ENCODE results near the gene ING4.

ING4 gene

GRCh38 chr12:6653987-6654386 lies 8.9 kb downstream of the ING4 start:
- ATAC-seq = no peak
- TF ChIP-seq PPARA (CRISPR knock-in tag; IDR thresholded peaks at IDR 0.05; ENCODE audit: borderline replicate concordance) = no peak
- no peak for TF ChIP-seq TOX (CRISPR knock-in tag; IDR thresholded peaks at IDR 0.05; ENCODE audit: borderline replicate concordance)
- no peak for TF ChIP-seq OSR1 (CRISPR knock-in tag; IDR thresholded peaks at IDR 0.05)
- TF ChIP-seq CREB5 (CRISPR knock-in tag; IDR thresholded peaks at IDR 0.05; ENCODE audit: low read depth) = no peak
- TF ChIP-seq RARB (CRISPR knock-in tag; IDR thresholded peaks at IDR 0.05) = no peak
- no peak for TF ChIP-seq ZNF8 (CRISPR knock-in tag; IDR thresholded peaks at IDR 0.05)
- TF ChIP-seq SNAI2 (CRISPR knock-in tag; IDR thresholded peaks at IDR 0.05) = no peak
- no peak for TF ChIP-seq ARNTL (CRISPR knock-in tag; IDR thresholded peaks at IDR 0.05; ENCODE audit: borderline replicate concordance, low read depth)
- no peak for TF ChIP-seq TCF4 (CRISPR knock-in tag; IDR thresholded peaks at IDR 0.05; ENCODE audit: borderline replicate concordance)
- no peak for TF ChIP-seq ZNF70 (CRISPR knock-in tag; IDR thresholded peaks at IDR 0.05)
- TF ChIP-seq ISL1 (CRISPR knock-in tag; IDR thresholded peaks at IDR 0.05) = no peak

- TF ChIP-seq PPARA (CRISPR knock-in tag; IDR thresholded peaks at IDR 0.05; ENCODE audit: borderline replicate concordance) (no peak), ESRRG (CRISPR knock-in tag; IDR thresholded peaks at IDR 0.05) (no peak), TSHZ2 (CRISPR knock-in tag; IDR thresholded peaks at IDR 0.05) (no peak), POU6F1 (CRISPR knock-in tag; IDR thresholded peaks at IDR 0.05; ENCODE audit: borderline replicate concordance, low read depth) (no peak), ZNF565 (CRISPR knock-in tag; conservative IDR thresholded peaks at IDR 0.05; ENCODE audit: low read depth) (no peak), ZC3H10 (CRISPR knock-in tag; IDR thresholded peaks at IDR 0.05) (no peak), ZNF70 (CRISPR knock-in tag; IDR thresholded peaks at IDR 0.05) (no peak)
- no peak; the same call in 2 of the 3 replicates for ATAC-seq
Measured at GRCh38 chr12:6653342-6653741, 9.6 kb downstream of the ING4 start.

GRCh38 chr12:6652391-6652790 lies 10.5 kb downstream of the ING4 start:
- ATAC-seq = no peak
- no peak for TF ChIP-seq ZFP3 (CRISPR knock-in tag; IDR thresholded peaks at IDR 0.05)
- no peak for TF ChIP-seq POU6F1 (CRISPR knock-in tag; IDR thresholded peaks at IDR 0.05; ENCODE audit: borderline replicate concordance, low read depth)
- TF ChIP-seq ZFP30 (CRISPR knock-in tag; IDR thresholded peaks at IDR 0.05) = no peak
- no peak for TF ChIP-seq TOX (CRISPR knock-in tag; IDR thresholded peaks at IDR 0.05; ENCODE audit: borderline replicate concordance)
- TF ChIP-seq SNAI2 (CRISPR knock-in tag; IDR thresholded peaks at IDR 0.05) = no peak
- TF ChIP-seq CSDC2 (CRISPR knock-in tag; IDR thresholded peaks at IDR 0.05) = no peak
- no peak for TF ChIP-seq ZC3H10 (CRISPR knock-in tag; IDR thresholded peaks at IDR 0.05)
- no peak for TF ChIP-seq CSRNP3 (CRISPR knock-in tag; IDR thresholded peaks at IDR 0.05)
- no peak for TF ChIP-seq RARB (CRISPR knock-in tag; IDR thresholded peaks at IDR 0.05)
- TF ChIP-seq PATZ1 (CRISPR knock-in tag; IDR thresholded peaks at IDR 0.05; ENCODE audit: borderline replicate concordance) = no peak
- no peak for TF ChIP-seq BACH2 (CRISPR knock-in tag; IDR thresholded peaks at IDR 0.05; ENCODE audit: borderline replicate concordance)
- TF ChIP-seq OSR1 (CRISPR knock-in tag; IDR thresholded peaks at IDR 0.05) = no peak
- no peak for TF ChIP-seq CREB5 (CRISPR knock-in tag; IDR thresholded peaks at IDR 0.05; ENCODE audit: low read depth)
- no peak for TF ChIP-seq ISL1 (CRISPR knock-in tag; IDR thresholded peaks at IDR 0.05)
- TF ChIP-seq ZNF8 (CRISPR knock-in tag; IDR thresholded peaks at IDR 0.05) = no peak
- no peak for TF ChIP-seq ZNF565 (CRISPR knock-in tag; conservative IDR thresholded peaks at IDR 0.05; ENCODE audit: low read depth)
- no peak for TF ChIP-seq TSHZ2 (CRISPR knock-in tag; IDR thresholded peaks at IDR 0.05)
- TF ChIP-seq ZNF70 (CRISPR knock-in tag; IDR thresholded peaks at IDR 0.05) = no peak

Measured in SK-N-SH treated with all-trans-retinoic acid at 6 μM for 48 hours (cell line).